ENCODE measurements around the gene CEP164.

CEP164 gene

DNA sequence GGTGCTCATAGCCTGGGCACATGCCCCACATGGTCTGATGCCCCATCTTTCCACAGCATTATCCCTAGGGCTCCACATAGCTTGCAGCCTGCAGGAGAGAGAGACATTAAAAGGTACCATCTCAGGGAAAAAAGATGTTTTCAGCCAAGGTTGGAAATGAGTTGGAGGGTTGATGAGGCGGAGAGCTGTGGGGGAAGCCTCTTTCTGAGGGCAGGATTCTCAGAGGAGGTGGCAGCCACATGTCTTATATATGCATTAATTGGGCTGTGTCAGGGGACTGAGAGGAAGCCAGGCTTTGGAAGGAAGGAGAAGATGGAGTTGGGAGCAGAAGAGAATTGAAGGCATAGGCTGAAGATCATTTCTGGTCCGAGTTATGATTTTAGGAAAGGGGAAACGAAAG, 57.8 kb downstream of the CEP164 start:
- no peak overlapping the region for H3K4me3 ChIP-seq (ENCODE audit: low read depth, low read length)
- no peak for DNase-seq (ENCODE audit: low read depth)
- TF ChIP-seq, protein P1, sequence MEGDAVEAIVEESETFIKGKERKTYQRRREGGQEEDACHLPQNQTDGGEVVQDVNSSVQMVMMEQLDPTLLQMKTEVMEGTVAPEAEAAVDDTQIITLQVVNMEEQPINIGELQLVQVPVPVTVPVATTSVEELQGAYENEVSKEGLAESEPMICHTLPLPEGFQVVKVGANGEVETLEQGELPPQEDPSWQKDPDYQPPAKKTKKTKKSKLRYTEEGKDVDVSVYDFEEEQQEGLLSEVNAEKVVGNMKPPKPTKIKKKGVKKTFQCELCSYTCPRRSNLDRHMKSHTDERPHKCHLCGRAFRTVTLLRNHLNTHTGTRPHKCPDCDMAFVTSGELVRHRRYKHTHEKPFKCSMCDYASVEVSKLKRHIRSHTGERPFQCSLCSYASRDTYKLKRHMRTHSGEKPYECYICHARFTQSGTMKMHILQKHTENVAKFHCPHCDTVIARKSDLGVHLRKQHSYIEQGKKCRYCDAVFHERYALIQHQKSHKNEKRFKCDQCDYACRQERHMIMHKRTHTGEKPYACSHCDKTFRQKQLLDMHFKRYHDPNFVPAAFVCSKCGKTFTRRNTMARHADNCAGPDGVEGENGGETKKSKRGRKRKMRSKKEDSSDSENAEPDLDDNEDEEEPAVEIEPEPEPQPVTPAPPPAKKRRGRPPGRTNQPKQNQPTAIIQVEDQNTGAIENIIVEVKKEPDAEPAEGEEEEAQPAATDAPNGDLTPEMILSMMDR (IDR thresholded peaks at IDR 0.05; ENCODE audit: low read depth, low read length) = no peak
- TF ChIP-seq, protein P2, sequence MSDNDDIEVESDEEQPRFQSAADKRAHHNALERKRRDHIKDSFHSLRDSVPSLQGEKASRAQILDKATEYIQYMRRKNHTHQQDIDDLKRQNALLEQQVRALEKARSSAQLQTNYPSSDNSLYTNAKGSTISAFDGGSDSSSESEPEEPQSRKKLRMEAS (IDR thresholded peaks at IDR 0.05; ENCODE audit: low read depth, low read length) = no peak
- no peak for TF ChIP-seq MYC (IDR thresholded peaks at IDR 0.05; ENCODE audit: low read depth, low read length)
- no peak for TF ChIP-seq POLR2A (IDR thresholded peaks at IDR 0.05; ENCODE audit: extremely low read depth, insufficient read length)

DNA sequence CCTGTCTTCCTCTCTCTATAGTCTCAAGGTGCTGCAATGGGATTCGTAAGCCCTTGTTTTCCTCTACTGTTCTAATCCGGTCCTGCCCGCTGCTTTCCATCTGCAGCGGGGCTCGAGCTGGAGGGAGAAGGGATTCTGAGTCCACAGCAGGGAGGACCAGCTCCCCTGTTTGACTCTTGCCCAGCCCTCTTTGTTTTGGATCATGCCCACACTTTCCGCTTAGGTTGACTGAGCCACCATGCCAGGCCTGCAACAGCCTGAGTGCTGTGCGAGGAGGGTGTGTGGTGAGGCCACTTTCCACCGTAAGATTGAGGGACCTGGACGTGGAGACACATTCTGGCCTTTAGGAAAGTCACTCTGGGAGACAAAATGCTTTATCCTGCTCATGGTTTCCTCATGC, 58.3 kb downstream of the CEP164 start:
- TF ChIP-seq, protein P2 (IDR thresholded peaks at IDR 0.05; ENCODE audit: low read depth, low read length) = no peak
- TF ChIP-seq MYC (IDR thresholded peaks at IDR 0.05; ENCODE audit: low read depth, low read length) (no peak), POLR2A (IDR thresholded peaks at IDR 0.05; ENCODE audit: extremely low read depth, insufficient read length) (no peak)
- TF ChIP-seq, protein P1 (IDR thresholded peaks at IDR 0.05; ENCODE audit: low read depth, low read length) = no peak
- H3K4me3 ChIP-seq (ENCODE audit: low read depth, low read length) = no peak overlapping the region
- no peak for DNase-seq (ENCODE audit: low read depth)

DNA sequence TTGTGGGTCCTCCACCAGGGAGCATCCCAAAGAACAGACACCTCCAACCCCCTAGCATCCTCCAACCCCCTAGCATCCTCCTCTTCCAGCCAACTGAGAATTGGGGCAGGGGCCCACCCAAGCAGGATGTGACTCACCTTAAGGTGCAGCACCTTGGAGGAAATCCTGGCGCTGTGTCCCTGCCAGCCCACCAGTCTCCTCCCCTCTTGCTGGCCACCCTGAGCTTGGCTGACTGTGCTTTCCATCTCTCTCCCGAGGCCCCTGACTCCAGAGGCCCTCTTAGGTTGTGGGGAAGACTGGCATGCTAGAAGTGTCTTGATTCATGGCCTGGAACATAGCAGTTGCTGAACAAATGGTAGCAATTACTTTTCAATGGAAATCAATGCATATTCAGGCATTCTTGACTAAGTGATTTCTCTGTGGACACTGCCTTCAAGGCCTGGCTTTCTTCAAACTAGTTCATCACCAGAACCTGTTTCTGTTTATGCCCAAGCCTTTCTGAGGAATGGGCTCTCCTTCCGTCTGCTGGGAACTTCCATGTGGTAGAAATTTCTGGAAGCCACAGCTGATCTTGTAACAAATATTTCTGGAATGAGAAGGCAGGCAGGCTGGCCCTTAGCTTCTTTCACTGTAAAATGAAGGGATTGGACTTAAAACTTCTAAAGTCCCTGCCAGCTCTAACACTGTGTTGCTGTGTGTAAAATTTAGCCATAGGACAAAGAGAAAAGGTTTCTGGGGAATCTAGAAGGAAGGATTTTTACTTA, 60.5 kb downstream of the CEP164 start:
- TF ChIP-seq, protein P2 (IDR thresholded peaks at IDR 0.05; ENCODE audit: low read depth, low read length) = no peak
- TF ChIP-seq, protein P1 (IDR thresholded peaks at IDR 0.05; ENCODE audit: low read depth, low read length) = no peak
- no peak for TF ChIP-seq POLR2A (IDR thresholded peaks at IDR 0.05; ENCODE audit: extremely low read depth, insufficient read length)
- TF ChIP-seq MYC (IDR thresholded peaks at IDR 0.05; ENCODE audit: low read depth, low read length) = no peak
- no peak overlapping the region for H3K4me3 ChIP-seq (ENCODE audit: low read depth, low read length)
- no peak for DNase-seq (ENCODE audit: low read depth)

DNA sequence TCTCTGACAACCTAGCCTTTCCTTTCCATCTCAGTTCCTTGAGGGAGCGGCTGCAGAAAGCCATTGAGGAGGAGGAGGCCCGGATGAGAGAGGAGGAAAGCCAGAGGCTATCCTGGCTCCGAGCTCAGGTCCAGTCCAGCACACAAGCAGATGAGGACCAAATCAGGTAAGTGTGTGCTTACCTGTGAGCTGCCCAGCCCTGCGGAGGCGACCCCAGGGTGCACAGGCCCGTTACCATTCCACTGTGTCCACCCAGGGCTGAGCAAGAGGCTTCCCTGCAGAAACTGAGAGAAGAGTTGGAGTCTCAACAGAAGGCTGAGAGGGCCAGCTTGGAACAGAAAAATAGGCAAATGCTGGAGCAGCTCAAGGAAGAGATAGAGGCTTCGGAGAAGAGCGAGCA, 63.1 kb downstream of the CEP164 start:
- DNase-seq (ENCODE audit: low read depth) = no peak
- TF ChIP-seq POLR2A (IDR thresholded peaks at IDR 0.05; ENCODE audit: extremely low read depth, insufficient read length) (no peak), MYC (IDR thresholded peaks at IDR 0.05; ENCODE audit: low read depth, low read length) (no peak)
- TF ChIP-seq, protein P2 (IDR thresholded peaks at IDR 0.05; ENCODE audit: low read depth, low read length) = no peak
- TF ChIP-seq, protein P1 (IDR thresholded peaks at IDR 0.05; ENCODE audit: low read depth, low read length) = no peak
- no peak overlapping the region for H3K4me3 ChIP-seq (ENCODE audit: low read depth, low read length)

DNA sequence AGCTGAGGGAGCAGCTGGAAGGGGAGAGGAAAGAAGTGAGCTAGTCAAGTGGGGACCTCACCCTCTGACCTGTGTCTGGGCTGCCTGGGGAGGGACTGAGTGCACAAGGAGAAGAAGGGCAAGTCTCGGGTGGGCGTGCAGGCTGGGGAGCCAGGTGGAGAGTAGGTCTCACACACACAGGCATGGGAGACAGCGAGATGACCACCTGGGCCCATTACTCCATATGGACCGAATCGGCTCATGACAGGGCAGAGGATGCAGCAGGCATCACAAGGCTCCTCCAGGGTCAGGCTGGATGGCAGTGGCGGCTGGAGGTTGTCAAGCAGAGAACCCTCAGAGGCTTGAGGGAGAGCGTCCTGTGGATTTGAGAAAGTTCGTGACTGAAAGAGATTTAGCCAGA, 63.5 kb downstream of the CEP164 start:
- DNase-seq (ENCODE audit: low read depth) = no peak
- TF ChIP-seq MYC (IDR thresholded peaks at IDR 0.05; ENCODE audit: low read depth, low read length) = no peak
- TF ChIP-seq, protein P2 (IDR thresholded peaks at IDR 0.05; ENCODE audit: low read depth, low read length) = no peak
- TF ChIP-seq, protein P1 (IDR thresholded peaks at IDR 0.05; ENCODE audit: low read depth, low read length) = no peak
- TF ChIP-seq POLR2A (IDR thresholded peaks at IDR 0.05; ENCODE audit: extremely low read depth, insufficient read length) = no peak
- no peak overlapping the region for H3K4me3 ChIP-seq (ENCODE audit: low read depth, low read length)
